Stomach (tissue), 4 donors: Measurements from ENCODE around the gene GALNT18.

Experiments
- CTCF ChIP-seq, 7 experiments: fragments of 450-650 bp in 4 of 7; fragments of 200-600 bp in 3 of 7; sonication (generic) in 3 of 7; IDR thresholded peaks; one replicate each; pipeline ENCODE4 v1.5.1; 2016 to 2019; ENCODE audit warnings: antibody characterized with exemption in 7 of 7, control low read depth in 2 of 7, mild to moderate bottlenecking in 1 of 7
- POLR2A ChIP-seq, 4 donors: fragments of 450-650 bp; IDR thresholded peaks; one replicate each; pipeline ENCODE4 v1.6.1; 2016; ENCODE audit warnings: antibody characterized with exemption in 4 of 4, control low read depth in 2 of 4, mild to moderate bottlenecking in 1 of 4, moderate library complexity in 1 of 4

DNA sequence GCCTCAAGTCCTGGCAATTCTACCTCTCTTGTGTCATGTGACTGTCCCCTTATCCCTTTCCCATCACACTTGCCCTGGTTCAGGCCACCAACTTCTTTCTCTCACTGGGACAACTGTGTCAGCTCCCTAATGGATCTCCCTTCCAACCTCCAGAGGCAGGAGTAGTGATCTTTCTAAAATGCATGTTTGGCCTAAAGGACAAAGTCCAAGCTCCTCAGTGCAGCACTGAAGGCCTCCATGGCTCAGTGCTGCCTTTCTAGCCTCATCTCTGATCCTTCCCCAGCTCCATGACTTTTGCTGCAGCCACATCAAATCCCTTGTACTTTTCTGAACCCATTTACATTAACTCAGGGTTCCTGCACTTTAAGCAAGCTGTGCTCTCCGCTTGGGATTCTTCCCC lies 349.6 kb downstream of the GALNT18 start:
- TF ChIP-seq CTCF (IDR thresholded peaks at IDR 0.05) (no peak), POLR2A (IDR thresholded peaks at IDR 0.05) (no peak)
